Measurements from ENCODE around the gene KPNB1.
A peak's percentile ranks its signal among the peaks of the same experiment; 100 is the strongest.
"Not testable (repeated sequence)": the region's sequence is repeated elsewhere in the genome, so short reads cannot be mapped to it uniquely, and the experiment has no call there.

The KPNB1 gene

GRCh38 chr17:47682727-47683126 is 33.0 kb downstream of the KPNB1 start:
- DNase-seq: not testable (repeated sequence)

DNA sequence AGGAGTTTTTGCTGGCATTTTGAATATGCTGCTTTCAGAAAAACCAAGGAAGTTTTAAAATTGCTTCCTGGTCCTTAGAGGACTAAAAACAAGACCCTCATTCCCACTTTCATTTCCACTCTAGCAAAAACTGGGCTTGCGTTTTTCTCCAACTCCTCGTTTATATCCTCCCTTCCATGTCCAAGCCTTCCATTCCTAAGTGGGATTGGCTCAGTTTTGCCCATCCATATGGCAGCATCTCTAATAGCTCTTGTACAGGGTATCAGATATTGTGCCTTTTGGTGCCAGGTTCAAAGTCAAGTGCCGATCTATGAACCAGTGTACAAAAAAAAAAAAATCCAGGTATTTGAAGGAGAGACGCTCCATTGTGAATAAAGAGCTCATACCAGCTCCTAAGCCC is 34.3 kb downstream of the KPNB1 start:
- no peak for DNase-seq

GRCh38 chr17:47684535-47685193 is 34.9 kb downstream of the KPNB1 start:
- no peak for DNase-seq

DNA sequence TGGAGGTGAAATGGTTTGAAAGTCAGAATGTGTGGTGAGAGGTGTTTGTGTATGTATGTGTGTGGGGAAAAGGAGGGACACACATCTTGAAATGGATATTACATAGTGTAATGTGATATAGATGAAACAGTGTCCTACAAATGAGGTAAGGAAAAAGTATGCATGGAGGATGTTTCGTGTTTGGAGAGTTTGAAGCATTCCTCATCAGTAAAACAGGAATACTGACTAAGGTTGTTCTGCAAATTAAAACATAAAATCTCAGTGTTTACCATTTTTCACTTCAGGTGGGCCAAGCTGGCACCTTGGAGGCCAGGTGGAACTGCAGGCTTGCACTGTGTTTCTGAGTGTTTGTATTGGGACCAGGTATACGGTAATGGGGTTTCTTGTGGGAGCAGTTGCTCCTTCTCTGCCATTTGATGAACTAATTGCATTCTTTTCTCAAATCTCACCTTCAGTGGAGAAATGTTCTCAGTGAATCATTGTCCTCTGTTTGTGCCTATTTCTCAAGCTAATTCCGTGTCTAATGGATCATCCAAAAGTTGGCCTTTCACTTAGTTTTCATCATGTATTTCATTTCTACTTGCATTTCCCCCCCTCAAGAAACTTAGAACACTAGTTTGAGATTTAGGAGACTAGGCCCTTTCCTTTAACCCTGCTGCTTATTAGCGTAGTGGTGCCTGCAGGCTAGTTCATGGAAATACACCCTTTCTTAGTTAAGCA is 36.0 kb downstream of the KPNB1 start:
- no peak for DNase-seq

GRCh38 chr17:47686276-47686635 is 36.5 kb downstream of the KPNB1 start:
- DNase-seq: no peak

DNA sequence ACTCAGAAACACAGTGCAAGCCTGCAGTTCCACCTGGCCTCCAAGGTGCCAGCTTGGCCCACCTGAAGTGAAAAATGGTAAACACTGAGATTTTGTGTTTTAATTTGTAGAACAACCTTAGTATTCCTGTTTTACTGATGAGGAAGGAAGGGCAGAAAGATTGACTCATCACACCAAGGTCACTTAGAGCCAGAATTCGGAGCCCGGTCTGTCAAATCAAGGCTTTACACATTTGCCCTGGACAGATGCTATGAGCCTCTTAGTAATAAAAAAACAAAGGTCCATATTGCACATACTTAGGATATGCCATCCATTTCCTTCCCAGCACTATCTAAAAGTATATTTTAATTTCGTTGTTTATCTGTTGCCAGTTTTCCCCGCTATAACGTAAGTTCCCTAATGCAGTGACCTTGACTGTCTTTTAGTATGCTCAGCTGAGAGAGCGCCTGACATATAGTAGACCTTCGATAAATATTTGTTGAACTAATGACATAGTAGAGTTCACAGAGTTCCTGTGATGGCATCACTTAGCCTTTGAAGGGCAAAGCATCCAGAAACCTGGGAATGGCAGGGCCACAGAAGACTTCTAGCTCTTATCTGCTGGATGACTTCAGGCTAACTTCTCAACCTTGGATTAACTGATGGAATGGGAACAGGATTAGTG is 37.1 kb downstream of the KPNB1 start:
- DNase-seq: no peak

GRCh38 chr17:47687328-47687690 is 37.6 kb downstream of the KPNB1 start:
- no peak for DNase-seq

- DNase-seq: no peak
These were observed 38.0 kb downstream of the KPNB1 start for GRCh38 chr17:47687748-47688147.

DNA sequence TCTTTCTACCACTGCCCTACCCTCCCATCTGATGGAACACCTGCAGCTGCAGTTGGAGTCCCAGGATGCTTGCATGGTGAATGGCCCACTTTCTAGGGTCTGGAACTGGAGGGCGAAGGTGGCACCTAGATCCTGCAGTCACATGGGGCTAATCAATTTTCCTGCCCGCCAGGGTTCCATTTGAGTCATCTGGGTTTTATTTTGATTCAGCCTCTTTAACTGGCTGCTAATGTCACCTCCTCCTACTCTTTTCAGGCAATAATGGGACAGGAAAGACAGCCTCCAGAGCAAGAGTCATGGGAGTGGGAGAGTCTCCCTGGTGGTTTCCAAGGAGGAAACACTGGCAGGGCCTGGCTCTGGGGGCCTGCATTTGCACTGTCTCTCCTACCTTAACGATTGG is 40.4 kb downstream of the KPNB1 start:
- peak; percentile 38 for DNase-seq

DNA sequence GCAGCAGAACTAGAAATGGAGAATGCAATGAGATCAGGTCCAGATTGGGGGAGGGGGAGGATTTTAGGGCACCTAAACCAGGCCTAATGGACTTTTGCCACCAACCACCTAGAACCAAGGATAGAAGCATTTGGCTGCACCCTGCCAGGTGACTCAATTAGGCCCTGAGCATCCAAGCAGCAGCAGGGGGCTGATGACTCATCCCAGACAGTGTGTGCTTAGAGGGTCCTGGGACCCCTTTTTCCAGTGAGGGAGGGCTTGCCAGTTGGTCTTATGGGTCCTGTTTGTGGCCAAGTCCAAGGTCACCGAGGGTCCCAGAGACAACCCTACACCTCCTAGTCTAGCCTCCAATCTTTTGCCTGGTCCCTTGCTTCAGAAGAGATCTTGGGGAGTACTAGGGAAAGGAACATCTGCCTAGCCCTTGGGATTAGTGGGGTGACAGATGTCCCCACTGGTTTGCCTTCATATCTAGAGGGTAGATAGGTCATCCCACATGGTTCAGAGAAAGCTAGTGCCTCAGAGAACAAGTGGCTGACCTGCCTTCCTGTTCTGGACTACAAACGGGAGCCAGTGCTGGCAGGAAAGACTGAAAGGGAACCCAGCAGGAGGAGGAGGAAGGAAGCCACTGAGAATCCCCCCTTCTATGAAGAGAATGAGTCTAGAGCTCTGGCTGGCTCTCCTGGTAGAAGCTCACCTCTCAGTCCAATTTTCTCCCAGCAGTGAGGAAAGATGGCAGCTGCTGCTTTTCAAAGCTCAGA is 42.6 kb downstream of the KPNB1 start:
- DNase-seq: no peak

GRCh38 chr17:47692895-47693730 is 43.4 kb downstream of the KPNB1 start:
- no peak for DNase-seq

- DNase-seq: no peak
These were observed 44.2 kb downstream of the KPNB1 start, which contains the start of gene TBKBP1 for GRCh38 chr17:47693731-47694580. TSS of gene TBKBP1 (plus strand) at chr17:47694161. CDS start at chr17:47696113, 1,952 bp downstream.

GRCh38 chr17:47694581-47695428 is 45.1 kb downstream of the KPNB1 start:
- peak; percentile 23 for DNase-seq

- DNase-seq: peak; percentile 58
These were observed 46.0 kb downstream of the KPNB1 start for GRCh38 chr17:47695429-47696376.

- DNase-seq: no peak
These were observed 47.3 kb downstream of the KPNB1 start for GRCh38 chr17:47696717-47697642.

- DNase-seq: no peak
These were observed 48.4 kb downstream of the KPNB1 start for GRCh38 chr17:47697906-47698711.

All from inflammatory macrophage treated with lipopolysaccharide for 4 hours (primary cell).